GM12892 (cell line): Measurements from ENCODE around the gene RAP1A.

ENCODE experiments used
- POLR2A ChIP-seq: IDR thresholded peaks from 2 replicates; pipeline ENCODE4 v1.6.1; 2011; ENCODE audit warnings: low read depth, low read length, control low read depth
- POLR2AphosphoS5 ChIP-seq: IDR thresholded peaks from 2 replicates; pipeline ENCODE4 v1.6.1; 2011; ENCODE audit warnings: low read depth, low read length, control low read depth

DNA sequence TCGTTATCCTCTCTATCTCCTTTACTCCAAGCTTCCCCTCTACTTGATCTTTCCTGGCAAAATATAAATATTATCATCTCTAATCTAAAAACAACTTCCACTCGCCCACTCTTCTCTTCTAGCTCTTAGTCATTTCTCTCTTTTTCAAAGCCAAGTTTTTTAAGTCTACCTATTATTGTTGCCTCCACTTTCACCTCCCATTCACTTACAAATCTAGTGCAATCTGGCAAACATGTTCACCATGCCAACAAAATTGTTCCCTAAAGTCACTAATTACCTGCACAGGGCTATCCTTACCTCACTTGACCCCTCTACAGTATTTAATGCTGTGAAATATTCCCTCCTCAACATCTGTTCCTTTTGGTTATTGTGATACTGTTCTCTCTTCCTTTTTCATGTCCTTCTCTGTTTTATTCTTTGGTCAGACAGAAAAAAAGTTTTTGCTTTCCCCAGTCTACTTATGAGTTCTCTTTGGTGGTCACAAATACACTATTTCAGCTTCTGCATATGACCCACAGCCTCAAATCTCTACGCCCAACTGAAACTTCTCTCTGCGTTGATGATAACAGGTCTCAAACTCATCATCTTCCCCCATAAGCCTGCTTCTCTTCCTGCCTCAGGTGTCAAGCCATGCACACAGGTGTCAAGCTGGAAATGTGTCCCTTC, 31.9 kb upstream of the RAP1A start:
- TF ChIP-seq POLR2AphosphoS5 (no peak), POLR2A (no peak)
